Immature natural killer cell (primary cell): ENCODE data around the gene C1QL1. TPM values are rescaled to one million over a fixed set of nuclear protein-coding genes. Genes with fewer than 3 reads are reported as not detected.

Experiments used
- DNase-seq, 3 donors: peaks; one replicate each; pipeline ENCODE4 v3.0.0; 2022; ENCODE audit warnings: mixed read lengths in 1 of 3
- H3K27ac Mint-ChIP-seq, 6 donors: one replicate each; pipeline ENCODE4 v1.8.0; 2020; ENCODE audit warnings: mixed read lengths in 6 of 6, mild to moderate bottlenecking in 5 of 6, inconsistent platforms in 4 of 6, moderate library complexity in 3 of 6
- H3K27me3 Mint-ChIP-seq, 3 donors: one replicate each; pipeline ENCODE4 v1.8.0; 2020 to 2021; ENCODE audit warnings: low read depth in 3 of 3, mild to moderate bottlenecking in 3 of 3, mixed read lengths in 3 of 3, moderate library complexity in 3 of 3, inconsistent platforms in 1 of 3
- H3K36me3 Mint-ChIP-seq, 3 donors: one replicate each; pipeline ENCODE4 v1.8.0; 2020; ENCODE audit warnings: mixed read lengths in 3 of 3, inconsistent platforms in 2 of 3, mild to moderate bottlenecking in 2 of 3
- H3K4me1 Mint-ChIP-seq, 2 donors: one replicate each; pipeline ENCODE4 v1.8.0; 2020; ENCODE audit warnings: inconsistent platforms in 2 of 2, mild to moderate bottlenecking in 2 of 2, mixed read lengths in 2 of 2, moderate library complexity in 1 of 2
- H3K4me3 Mint-ChIP-seq, 5 donors: one replicate each; pipeline ENCODE4 v1.8.0; 2020; ENCODE audit warnings: mild to moderate bottlenecking in 5 of 5, mixed read lengths in 5 of 5, inconsistent platforms in 3 of 5, moderate library complexity in 3 of 5
- H3K9me3 Mint-ChIP-seq, 6 donors: one replicate each; pipeline ENCODE4 v1.8.0; 2020; ENCODE audit warnings: mild to moderate bottlenecking in 6 of 6, mixed read lengths in 6 of 6, inconsistent platforms in 4 of 6, moderate library complexity in 3 of 6
- polyA plus RNA-seq, 3 donors: library from polyadenylated mRNA; unstranded; fragments of 300-500 nt; fragmentation: Illumina TruSeq; gene quantifications; one replicate each; pipeline ENCODE4 v1.2.3, GENCODE V29; 2021

C1QL1 gene
- polyA plus RNA-seq, 3 donors from 2014 or later = 0.20 TPM; not detected in 2

- H3K4me3 Mint-ChIP-seq = no peak overlapping the region
- no peaks in the 10 kb centered on the region for H3K4me1 Mint-ChIP-seq
- peak overlapping the region in 1 of 6 donors; percentile 53 for H3K27ac Mint-ChIP-seq
- no peak for DNase-seq
- H3K9me3 Mint-ChIP-seq = no peaks in the 10 kb centered on the region
- peaks cover 2 to 7% (median 2%) of the 10 kb centered on the region in 3 donors for H3K27me3 Mint-ChIP-seq
- H3K36me3 Mint-ChIP-seq = no peaks in the 10 kb centered on the region
Observed at GRCh38 chr17:44925731-44926697, 42.1 kb downstream of the C1QL1 start.

- no peaks in the 10 kb centered on the region for H3K36me3 Mint-ChIP-seq
Observed at GRCh38 chr17:44924107-44924544, 44.0 kb downstream of the C1QL1 start.

GRCh38 chr17:44922746-44923470 lies 45.2 kb downstream of the C1QL1 start:
- no peak overlapping the region for H3K4me3 Mint-ChIP-seq
- peaks cover 2 to 7% (median 2%) of the 10 kb centered on the region in 3 donors for H3K27me3 Mint-ChIP-seq
- no peaks in the 10 kb centered on the region for H3K9me3 Mint-ChIP-seq
- no peaks in the 10 kb centered on the region for H3K36me3 Mint-ChIP-seq
- DNase-seq = no peak
- H3K27ac Mint-ChIP-seq = no peak overlapping the region
- no peaks in the 10 kb centered on the region for H3K4me1 Mint-ChIP-seq

More at GRCh38 chr17:44924107-44924544, 44.0 kb downstream of the C1QL1 start:
- no peak for DNase-seq
- Mint-ChIP-seq H3K4me1 (no peaks in the 10 kb centered on the region), H3K4me3 (peak overlapping the region in 1 of 5 donors; percentile 18), H3K27me3 (peaks cover 2 to 7% (median 2%) of the 10 kb centered on the region in 3 donors), H3K27ac (no peak overlapping the region), H3K9me3 (no peaks in the 10 kb centered on the region)

GRCh38 chr17:44922136-44922535 lies 46.0 kb downstream of the C1QL1 start:
- peak overlapping the region in 1 of 6 donors; percentile 50 for H3K27ac Mint-ChIP-seq

GRCh38 chr17:44921122-44921882 lies 46.8 kb downstream of the C1QL1 start:
- Mint-ChIP-seq H3K4me1 (no peaks in the 10 kb centered on the region), H3K4me3 (no peak overlapping the region), H3K27ac (no peak overlapping the region), H3K27me3 (peaks cover 2 to 8% (median 4%) of the 10 kb centered on the region in 3 donors), H3K9me3 (no peaks in the 10 kb centered on the region), H3K36me3 (no peaks in the 10 kb centered on the region)
- DNase-seq = no peak

More at GRCh38 chr17:44922136-44922535, 46.0 kb downstream of the C1QL1 start:
- Mint-ChIP-seq H3K27me3 (peaks cover 2 to 8% (median 4%) of the 10 kb centered on the region in 3 donors), H3K9me3 (no peaks in the 10 kb centered on the region), H3K36me3 (no peaks in the 10 kb centered on the region), H3K4me1 (no peaks in the 10 kb centered on the region), H3K4me3 (no peak overlapping the region)
- DNase-seq = no peak

- DNase-seq = no peak
- no peak overlapping the region for H3K27ac Mint-ChIP-seq
- H3K4me1 Mint-ChIP-seq = no peaks in the 10 kb centered on the region
- H3K36me3 Mint-ChIP-seq = no peaks in the 10 kb centered on the region
- peaks cover under 1 to 10% (median 4%) of the 10 kb centered on the region in 3 donors for H3K27me3 Mint-ChIP-seq
- H3K9me3 Mint-ChIP-seq = no peaks in the 10 kb centered on the region
- no peak overlapping the region for H3K4me3 Mint-ChIP-seq
Observed at GRCh38 chr17:44920565-44920940, 47.5 kb downstream of the C1QL1 start.

GRCh38 chr17:44919885-44920564 lies 48.1 kb downstream of the C1QL1 start:
- Mint-ChIP-seq H3K36me3 (no peaks in the 10 kb centered on the region), H3K27me3 (peaks cover 0 to 11% (median 4%) of the 10 kb centered on the region in 3 donors), H3K27ac (no peak overlapping the region), H3K9me3 (no peaks in the 10 kb centered on the region), H3K4me3 (no peak overlapping the region), H3K4me1 (no peaks in the 10 kb centered on the region)
- peak; percentile 26 to 46 (median 39) for DNase-seq

- no peak for DNase-seq
- no peak overlapping the region for H3K27ac Mint-ChIP-seq
- no peaks in the 10 kb centered on the region for H3K4me1 Mint-ChIP-seq
- no peak overlapping the region for H3K4me3 Mint-ChIP-seq
- H3K27me3 Mint-ChIP-seq = peaks cover 0 to 13% (median 2%) of the 10 kb centered on the region in 3 donors
- H3K9me3 Mint-ChIP-seq = no peaks in the 10 kb centered on the region
- no peaks in the 10 kb centered on the region for H3K36me3 Mint-ChIP-seq
Observed at GRCh38 chr17:44919411-44919810, 48.7 kb downstream of the C1QL1 start.

- no peak for DNase-seq
- Mint-ChIP-seq H3K9me3 (no peaks in the 10 kb centered on the region), H3K36me3 (no peaks in the 10 kb centered on the region), H3K4me1 (no peaks in the 10 kb centered on the region), H3K27me3 (peaks cover 2 to 13% (median 5%) of the 10 kb centered on the region in 3 donors), H3K4me3 (no peak overlapping the region), H3K27ac (no peak overlapping the region)
Observed at GRCh38 chr17:44918006-44918405, 50.1 kb downstream of the C1QL1 start.

- no peak for DNase-seq
- H3K27ac Mint-ChIP-seq = no peak overlapping the region
- H3K9me3 Mint-ChIP-seq = no peaks in the 10 kb centered on the region
- H3K27me3 Mint-ChIP-seq = peaks cover 3 to 12% (median 5%) of the 10 kb centered on the region in 3 donors
- H3K36me3 Mint-ChIP-seq = no peaks in the 10 kb centered on the region
- no peaks in the 10 kb centered on the region for H3K4me1 Mint-ChIP-seq
- H3K4me3 Mint-ChIP-seq = no peak overlapping the region
Observed at GRCh38 chr17:44917456-44917855, 50.6 kb downstream of the C1QL1 start.

GRCh38 chr17:44916781-44917241 lies 51.3 kb downstream of the C1QL1 start:
- H3K27ac Mint-ChIP-seq = no peak overlapping the region
- no peaks in the 10 kb centered on the region for H3K36me3 Mint-ChIP-seq
- H3K4me3 Mint-ChIP-seq = no peak overlapping the region
- peaks cover 5 to 7% (median 5%) of the 10 kb centered on the region in 3 donors for H3K27me3 Mint-ChIP-seq
- no peaks in the 10 kb centered on the region for H3K4me1 Mint-ChIP-seq
- no peak for DNase-seq
- no peaks in the 10 kb centered on the region for H3K9me3 Mint-ChIP-seq

- H3K27ac Mint-ChIP-seq = no peak overlapping the region
- H3K36me3 Mint-ChIP-seq = no peaks in the 10 kb centered on the region
- no peaks in the 10 kb centered on the region for H3K4me1 Mint-ChIP-seq
- DNase-seq = no peak
- peaks cover 5 to 6% (median 5%) of the 10 kb centered on the region in 3 donors for H3K27me3 Mint-ChIP-seq
- no peak overlapping the region for H3K4me3 Mint-ChIP-seq
- H3K9me3 Mint-ChIP-seq = no peaks in the 10 kb centered on the region
Observed at GRCh38 chr17:44915862-44916780, 52.0 kb downstream of the C1QL1 start.
